ENCODE data around the gene WDR76.
A peak's percentile ranks its signal among the peaks of the same experiment; 100 is the strongest.
"Not testable (repeated sequence)": the region's sequence is repeated elsewhere in the genome, so short reads cannot be mapped to it uniquely, and the experiment has no call there.

The WDR76 gene

GRCh38 chr15:43800286-43801141 lies 26.3 kb upstream of the WDR76 start, which contains the start of gene HYPK:
Gene HYPK, plus strand, starts transcription at chr15:43800599. Its CDS starts 24 bp downstream, at chr15:43800623.
- Mint-ChIP-seq H3K9me3 (no peaks in the 10 kb centered on the region), H3K4me1 (peaks cover 55% of the 10 kb centered on the region), H3K27me3 (no peaks in the 10 kb centered on the region), H3K27ac (peak within 1 kb of the TSS; percentile 98 to 99), H3K4me3 (peak within 1 kb of the TSS; percentile 98 to 99)
- peak; percentile 85 to 90 for DNase-seq
- ATAC-seq: peak; percentile 99

DNA sequence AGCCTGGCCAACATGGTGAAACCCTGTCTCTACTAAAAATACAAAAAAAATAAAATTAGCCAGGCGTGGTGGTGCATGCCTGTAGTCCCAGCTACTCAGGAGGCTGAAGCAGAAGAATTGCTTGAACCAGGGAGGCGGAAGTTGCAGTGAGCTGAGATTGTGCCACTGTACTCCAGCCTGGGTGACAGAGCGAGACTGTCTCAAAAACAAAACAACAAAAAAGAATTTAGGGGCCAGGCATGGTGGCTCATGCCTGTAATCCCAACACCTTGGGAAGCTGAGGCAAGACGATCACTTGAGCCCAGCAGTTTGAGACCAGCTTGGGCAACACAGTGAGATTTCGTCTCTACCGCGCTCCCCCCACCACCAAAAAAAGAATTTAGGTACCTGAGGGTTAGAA lies 24.1 kb upstream of the WDR76 start:
- not testable (repeated sequence) for ATAC-seq, H3K27me3 Mint-ChIP-seq, H3K9me3 Mint-ChIP-seq, DNase-seq, H3K27ac Mint-ChIP-seq, H3K4me3 Mint-ChIP-seq
- H3K4me1 Mint-ChIP-seq: peaks cover 38% of the 10 kb centered on the region

- Mint-ChIP-seq H3K27ac (no peak overlapping the region), H3K4me3 (no peak overlapping the region), H3K27me3 (no peaks in the 10 kb centered on the region), H3K9me3 (no peaks in the 10 kb centered on the region), H3K4me1 (peaks cover 5% of the 10 kb centered on the region)
- no peak for DNase-seq
- ATAC-seq: no peak
Measured at GRCh38 chr15:43808435-43808950, 18.3 kb upstream of the WDR76 start.

DNA sequence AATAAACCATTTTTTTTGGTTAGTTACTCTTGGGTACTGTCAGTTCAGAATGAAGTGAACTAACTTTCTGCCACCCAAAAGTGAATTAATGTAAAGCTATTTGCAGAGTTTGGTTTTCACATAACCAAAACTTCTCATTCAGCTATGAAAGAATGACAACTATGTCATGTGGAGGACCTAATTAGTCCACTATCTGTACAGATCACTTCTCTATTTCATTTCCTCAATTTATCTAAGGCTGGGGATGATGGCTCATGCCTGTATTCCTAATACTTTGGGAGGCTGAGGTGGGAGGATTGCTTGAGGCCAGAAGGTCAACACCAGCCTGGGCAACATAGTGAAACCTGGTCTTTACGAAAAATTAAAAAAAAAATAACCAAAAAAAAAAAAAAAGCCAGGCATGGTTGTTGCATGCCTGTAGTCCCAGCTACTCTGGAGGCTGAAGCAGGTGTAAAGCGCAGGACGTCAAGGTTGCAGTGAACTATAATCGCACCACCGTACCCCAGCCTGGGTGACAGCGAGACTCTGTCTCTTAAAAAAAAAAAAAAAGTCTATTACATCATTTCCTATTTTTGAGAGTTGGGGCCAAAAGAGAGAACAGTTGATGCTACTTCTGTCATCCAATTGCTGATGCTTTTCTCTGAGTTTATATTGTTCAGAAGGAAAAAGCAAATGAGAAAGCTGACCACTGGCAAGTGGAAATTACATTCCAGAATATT lies 17.7 kb upstream of the WDR76 start:
- Mint-ChIP-seq H3K9me3 (no peaks in the 10 kb centered on the region), H3K4me3 (no peak overlapping the region), H3K4me1 (peaks cover 5% of the 10 kb centered on the region), H3K27me3 (no peaks in the 10 kb centered on the region), H3K27ac (peak overlapping the region; percentile 42 to 61)
- no peak for ATAC-seq
- no peak for DNase-seq

DNA sequence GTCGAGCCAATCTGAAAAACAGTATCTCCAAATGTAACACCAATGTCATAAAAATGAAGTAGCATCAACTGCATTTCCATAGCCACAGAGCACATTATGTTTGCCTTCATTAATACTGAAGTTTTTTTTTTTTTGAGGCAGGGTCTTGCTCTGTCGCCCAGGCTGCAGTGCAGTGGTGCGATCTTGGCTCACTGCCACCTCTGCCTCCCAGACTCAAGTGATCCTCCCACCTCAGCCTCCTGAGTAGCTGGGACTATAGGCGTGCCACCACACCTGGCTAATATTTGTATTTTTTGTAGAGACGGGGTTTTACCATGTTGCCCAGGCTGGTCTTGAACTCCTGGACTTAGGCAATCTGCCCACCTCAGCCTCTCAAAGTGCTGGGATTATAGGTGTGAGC lies 11.7 kb upstream of the WDR76 start:
- not testable (repeated sequence) for H3K9me3 Mint-ChIP-seq, ATAC-seq, H3K4me1 Mint-ChIP-seq, H3K4me3 Mint-ChIP-seq, H3K27ac Mint-ChIP-seq, DNase-seq, H3K27me3 Mint-ChIP-seq

- Mint-ChIP-seq H3K27me3 (no peaks in the 10 kb centered on the region), H3K27ac (peak overlapping the region in 1 of 2 donors; percentile 66), H3K9me3 (peaks cover 0 to 3% of the 10 kb centered on the region in 2 donors), H3K4me1 (peaks cover 52% of the 10 kb centered on the region), H3K4me3 (peak overlapping the region; percentile 41 to 70)
- ATAC-seq (no peak), DNase-seq (no peak)
Measured at GRCh38 chr15:43821505-43821904, 5.3 kb upstream of the WDR76 start.

- peak; percentile 91 for ATAC-seq
- Mint-ChIP-seq H3K9me3 (peaks cover 0 to 3% of the 10 kb centered on the region in 2 donors), H3K4me3 (peak within 1 kb of the TSS; percentile 89 to 93), H3K27me3 (no peaks in the 10 kb centered on the region), H3K4me1 (peaks cover 72% of the 10 kb centered on the region), H3K27ac (peak within 1 kb of the TSS; percentile 96)
- peak; percentile 82 to 93 for DNase-seq
Measured at GRCh38 chr15:43824302-43825246, 2.2 kb upstream of the WDR76 start, which contains the start of gene MFAP1. Gene MFAP1, minus strand, starts transcription at chr15:43824690. Its CDS starts 121 bp downstream, at chr15:43824569.

DNA sequence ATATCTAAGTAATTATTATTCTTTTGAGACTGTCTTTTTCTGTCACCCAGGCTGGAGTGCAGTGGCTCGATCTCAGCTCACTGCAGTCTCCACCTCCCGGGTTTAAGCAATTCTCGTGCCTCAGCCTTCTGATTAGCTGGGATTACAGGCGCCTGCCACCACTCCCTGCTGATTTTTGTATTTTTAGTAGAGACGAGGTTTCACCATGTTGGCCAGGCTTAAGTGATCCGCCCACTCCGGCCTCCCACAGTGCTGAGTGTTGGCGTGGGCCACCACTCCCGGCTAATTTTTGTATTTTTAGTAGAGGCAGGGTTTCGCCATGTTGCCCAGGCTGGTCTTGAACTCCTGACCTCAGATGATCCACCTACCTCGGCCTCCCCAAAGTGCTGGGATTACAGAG lies 1.5 kb upstream of the WDR76 start:
- not testable (repeated sequence) for H3K9me3 Mint-ChIP-seq, ATAC-seq, H3K27me3 Mint-ChIP-seq, DNase-seq
- Mint-ChIP-seq H3K4me1 (peaks cover 72% of the 10 kb centered on the region), H3K4me3 (peak overlapping the region; percentile 89 to 93), H3K27ac (peak overlapping the region; percentile 13 to 67)

DNA sequence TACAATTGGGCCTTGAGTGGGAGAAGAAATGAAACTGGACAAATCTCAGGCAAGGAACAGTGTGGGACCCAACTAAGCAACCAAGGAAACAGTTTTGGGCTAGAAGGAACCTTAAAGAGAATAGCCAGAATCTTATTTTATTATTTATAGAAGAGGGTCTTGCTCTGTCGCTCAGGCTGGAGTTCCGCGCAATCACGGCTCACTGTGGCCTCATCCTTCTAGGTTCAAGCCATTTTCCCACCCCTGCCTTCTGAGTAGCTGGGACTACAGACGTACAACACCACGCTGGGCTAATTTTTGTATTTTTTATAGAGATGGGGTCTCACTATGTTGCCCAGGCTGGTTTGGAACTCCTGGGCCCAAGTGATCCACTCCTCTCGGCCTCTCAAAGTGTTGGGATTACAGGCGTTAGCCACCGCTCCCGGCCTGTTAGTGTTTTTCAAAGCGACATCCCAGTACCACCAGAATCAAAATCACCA lies 734 bp upstream of the WDR76 start:
- H3K4me1 Mint-ChIP-seq: peaks cover 79% of the 10 kb centered on the region
- peak overlapping the region; percentile 91 to 93 for H3K4me3 Mint-ChIP-seq
- no peaks in the 10 kb centered on the region for H3K27me3 Mint-ChIP-seq
- H3K27ac Mint-ChIP-seq: peak overlapping the region; percentile 95 to 96
- H3K9me3 Mint-ChIP-seq: peaks cover 0 to 3% of the 10 kb centered on the region in 2 donors
- no peak for ATAC-seq
- DNase-seq: no peak

- peak; percentile 44 for ATAC-seq
- peak overlapping the region; percentile 95 to 96 for H3K27ac Mint-ChIP-seq
- peak overlapping the region; percentile 91 to 93 for H3K4me3 Mint-ChIP-seq
- no peaks in the 10 kb centered on the region for H3K27me3 Mint-ChIP-seq
- peaks cover 76% of the 10 kb centered on the region for H3K4me1 Mint-ChIP-seq
- H3K9me3 Mint-ChIP-seq: peaks cover 0 to 3% of the 10 kb centered on the region in 2 donors
- peak in 1 of 2 donors; percentile 33 for DNase-seq
Measured at GRCh38 chr15:43828061-43828657, 1.4 kb downstream of the WDR76 start.

GRCh38 chr15:43829951-43830540 lies 3.2 kb downstream of the WDR76 start:
- Mint-ChIP-seq H3K27ac (peak overlapping the region; percentile 35 to 79), H3K4me1 (peaks cover 68% of the 10 kb centered on the region), H3K4me3 (peak overlapping the region; percentile 91 to 93)
- H3K9me3 Mint-ChIP-seq, DNase-seq, H3K27me3 Mint-ChIP-seq, ATAC-seq: not testable (repeated sequence)

DNA sequence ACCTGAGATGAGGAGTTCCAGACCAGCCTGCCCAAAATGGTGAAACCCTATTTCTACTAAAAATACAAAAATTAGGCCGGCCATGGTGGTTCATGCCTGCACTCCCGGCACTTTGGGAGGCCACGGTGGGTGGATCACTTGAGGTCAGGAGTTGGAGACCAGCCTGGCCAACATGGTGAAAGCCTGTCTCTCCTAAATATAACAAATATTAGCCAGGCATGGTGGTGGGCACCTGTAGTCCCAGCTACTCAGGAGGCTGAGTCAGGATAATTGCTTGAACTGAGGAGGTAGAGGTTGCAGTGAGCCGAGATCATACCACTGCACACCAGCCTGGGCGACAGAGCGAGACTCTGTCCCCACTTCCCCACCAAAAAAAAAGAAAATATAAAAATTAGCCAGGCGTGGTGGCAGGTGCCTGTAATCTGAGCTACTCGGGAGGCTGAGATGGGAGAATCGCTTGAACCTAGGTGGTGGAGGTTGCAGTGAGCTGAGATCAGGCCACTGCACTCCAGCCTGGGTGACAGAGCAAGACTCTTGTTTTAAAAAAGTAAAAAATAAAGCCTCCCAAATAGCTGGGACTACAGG lies 4.0 kb downstream of the WDR76 start:
- not testable (repeated sequence) for H3K27me3 Mint-ChIP-seq, H3K4me3 Mint-ChIP-seq, ATAC-seq, DNase-seq, H3K27ac Mint-ChIP-seq, H3K9me3 Mint-ChIP-seq
- peaks cover 61% of the 10 kb centered on the region for H3K4me1 Mint-ChIP-seq

DNA sequence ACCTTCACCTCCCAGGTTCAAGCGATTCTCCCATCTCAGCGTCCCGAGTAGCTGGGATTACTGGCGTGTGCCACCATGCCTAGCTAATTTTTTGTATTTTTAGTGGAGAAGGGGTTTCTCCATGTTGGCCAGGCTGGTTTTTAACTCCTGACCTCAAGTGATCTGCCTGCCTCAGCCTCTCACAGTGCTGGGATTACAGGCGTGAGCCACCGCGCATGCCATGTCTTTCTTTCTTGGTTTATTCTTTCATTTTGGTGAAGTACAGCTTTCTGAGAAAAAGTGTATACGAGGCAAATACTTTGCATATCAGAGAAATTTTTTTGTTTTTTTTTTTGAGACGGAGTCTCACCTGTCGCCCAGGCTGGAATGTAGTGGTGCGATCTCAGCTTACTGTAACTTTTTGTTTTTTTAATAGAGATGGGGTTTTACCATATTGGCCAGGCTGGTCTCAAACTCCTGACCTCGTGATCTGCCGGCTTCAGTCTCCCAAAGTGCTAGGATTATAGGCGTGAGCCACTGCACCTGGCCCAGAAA lies 4.8 kb downstream of the WDR76 start:
- H3K27ac Mint-ChIP-seq, H3K9me3 Mint-ChIP-seq, H3K27me3 Mint-ChIP-seq, DNase-seq, ATAC-seq: not testable (repeated sequence)
- peak overlapping the region; percentile 23 to 29 for H3K4me3 Mint-ChIP-seq
- peaks cover 53% of the 10 kb centered on the region for H3K4me1 Mint-ChIP-seq
